NCI-H510A (cell line): Measurements from ENCODE around the gene PRKAA1.

ENCODE experiments used
- DNase-seq: peaks from one replicate; lab custom pipeline; 2025; lab: John Stamatoyannopoulos, UW

Gene PRKAA1

DNA sequence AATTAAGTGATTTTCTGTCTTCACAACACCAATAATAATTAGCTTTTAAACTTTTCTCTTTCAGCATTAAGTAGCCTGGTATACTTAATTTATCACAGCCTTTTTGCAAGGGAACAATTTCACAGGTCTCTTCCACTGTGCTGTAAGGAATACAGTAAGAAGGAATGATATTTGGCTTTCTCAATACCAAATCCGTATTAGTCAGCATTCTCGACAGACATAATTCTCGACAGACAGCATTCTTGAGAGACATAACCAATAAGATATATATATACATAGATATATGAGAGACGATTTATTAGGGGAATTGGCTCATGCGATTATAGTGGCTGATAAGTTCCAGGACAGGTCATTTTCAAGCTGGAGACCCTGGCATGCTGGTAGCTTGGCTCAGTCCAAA lies 18.0 kb downstream of the PRKAA1 start:
- no peak for DNase-seq

DNA sequence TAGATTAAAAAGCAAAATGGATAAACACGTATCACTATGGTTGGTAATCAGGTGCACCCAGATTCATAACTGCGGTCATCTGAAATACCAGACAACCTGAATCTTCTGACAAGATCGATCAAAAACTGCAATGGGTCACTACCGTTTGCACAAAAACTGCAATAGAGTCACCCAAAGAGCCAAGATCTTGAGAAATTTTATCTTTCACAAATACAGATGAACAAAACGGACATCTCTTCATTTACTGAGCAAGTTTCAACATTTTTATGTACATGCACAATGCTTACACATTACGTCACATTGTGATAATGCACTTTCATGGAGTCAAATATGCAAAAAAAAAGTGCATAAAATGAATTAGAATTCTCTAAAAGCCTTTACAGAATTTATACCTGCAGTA lies 18.6 kb downstream of the PRKAA1 start:
- no peak for DNase-seq

- no peak for DNase-seq
Observed at GRCh38 chr5:40778133-40778532, 20.0 kb downstream of the PRKAA1 start.

DNA sequence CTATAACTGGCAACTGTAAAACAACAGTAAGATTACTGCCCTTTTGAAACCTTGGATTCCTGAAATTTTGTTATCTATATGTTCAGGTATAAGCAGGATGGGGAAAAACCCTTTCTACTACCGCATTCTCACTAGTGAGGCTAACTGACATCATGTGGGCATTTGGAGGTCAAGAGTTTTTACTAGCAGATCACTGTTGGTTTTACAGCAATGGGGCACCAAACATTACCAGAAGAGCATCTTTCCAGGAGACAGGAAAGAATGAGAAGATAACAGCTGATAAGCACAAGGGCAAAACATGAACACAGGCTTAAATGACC lies 21.6 kb downstream of the PRKAA1 start:
- no peak for DNase-seq

DNA sequence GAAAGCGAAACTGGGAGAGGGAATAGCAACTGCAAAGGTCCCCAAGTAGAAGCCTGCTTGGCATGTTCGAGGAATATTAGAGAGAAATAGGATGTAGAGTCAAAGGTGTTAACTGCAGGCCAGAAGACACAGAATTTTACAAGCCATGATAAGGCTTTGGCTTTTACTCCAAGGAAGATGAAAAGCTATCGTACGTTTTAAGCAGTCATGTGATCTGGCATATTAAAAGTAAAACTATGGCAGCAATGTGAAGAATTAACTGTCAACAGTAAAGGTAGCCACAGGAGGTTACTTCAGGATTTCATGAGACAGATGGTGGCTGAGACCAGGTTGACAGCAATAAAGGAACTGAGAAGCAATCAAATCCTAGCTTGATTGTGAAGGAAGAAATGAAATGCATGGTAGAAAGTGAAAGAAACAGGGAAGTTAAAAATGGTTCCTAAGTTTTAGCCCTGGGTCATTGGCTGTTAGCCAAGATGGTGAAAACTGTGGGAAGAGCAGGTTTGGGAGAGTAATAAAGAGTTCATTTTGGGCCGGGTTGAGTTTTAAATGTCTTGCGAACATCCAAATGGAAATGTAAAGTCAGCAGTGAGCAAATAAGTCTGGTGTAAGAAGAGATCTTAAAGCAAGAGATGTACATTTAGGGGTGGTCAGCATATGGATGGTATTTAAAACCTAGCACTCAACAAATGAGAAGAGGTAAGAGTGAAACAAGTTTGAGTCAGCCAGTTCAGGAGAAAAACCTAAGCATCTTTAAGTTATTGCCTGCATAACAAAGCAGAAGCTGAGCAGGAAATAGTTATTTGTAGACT lies 22.1 kb downstream of the PRKAA1 start:
- DNase-seq = no peak

GRCh38 chr5:40775085-40775845 lies 22.9 kb downstream of the PRKAA1 start:
- DNase-seq = no peak

- DNase-seq = no peak
Observed at GRCh38 chr5:40774623-40775022, 23.6 kb downstream of the PRKAA1 start.

DNA sequence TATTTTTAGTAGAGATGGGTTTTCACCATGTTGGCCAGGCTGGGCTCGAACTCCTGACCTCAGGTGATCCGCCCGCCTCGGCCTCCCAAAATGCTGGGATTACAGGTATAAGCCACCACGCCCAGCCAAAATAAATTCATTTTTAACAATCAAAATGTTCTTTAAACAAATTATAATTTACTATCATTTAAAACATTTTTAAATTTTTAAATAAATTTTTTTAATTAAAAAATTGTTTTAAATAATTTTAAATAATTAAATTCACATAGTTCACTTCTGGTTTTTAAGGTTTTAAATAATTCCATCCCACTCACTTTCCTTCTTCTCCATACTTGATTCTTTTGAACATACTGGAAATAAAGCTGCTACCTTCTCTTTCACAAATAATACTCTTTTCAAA lies 27.4 kb downstream of the PRKAA1 start:
- no peak for DNase-seq

GRCh38 chr5:40762705-40763104 lies 35.5 kb downstream of the PRKAA1 start:
- DNase-seq = no peak

DNA sequence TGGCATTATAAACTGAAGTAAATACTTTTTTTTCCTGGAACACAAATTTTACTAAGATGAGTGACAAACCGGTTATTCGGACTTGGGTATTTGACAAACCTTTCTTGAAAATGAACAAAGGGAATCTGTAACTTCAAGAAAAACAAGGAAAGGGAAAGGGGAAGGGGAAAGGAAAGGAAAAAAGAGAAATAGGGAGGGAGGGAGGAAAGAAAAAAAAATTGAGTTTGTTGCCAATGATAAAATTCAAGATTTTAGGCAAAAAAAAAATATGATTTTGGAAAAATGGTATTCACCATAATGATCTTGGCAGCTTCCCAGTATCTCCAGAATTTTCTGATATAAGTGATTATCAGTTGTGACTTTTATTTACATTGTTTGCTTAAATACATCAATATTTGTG lies 40.8 kb downstream of the PRKAA1 start:
- no peak for DNase-seq

DNA sequence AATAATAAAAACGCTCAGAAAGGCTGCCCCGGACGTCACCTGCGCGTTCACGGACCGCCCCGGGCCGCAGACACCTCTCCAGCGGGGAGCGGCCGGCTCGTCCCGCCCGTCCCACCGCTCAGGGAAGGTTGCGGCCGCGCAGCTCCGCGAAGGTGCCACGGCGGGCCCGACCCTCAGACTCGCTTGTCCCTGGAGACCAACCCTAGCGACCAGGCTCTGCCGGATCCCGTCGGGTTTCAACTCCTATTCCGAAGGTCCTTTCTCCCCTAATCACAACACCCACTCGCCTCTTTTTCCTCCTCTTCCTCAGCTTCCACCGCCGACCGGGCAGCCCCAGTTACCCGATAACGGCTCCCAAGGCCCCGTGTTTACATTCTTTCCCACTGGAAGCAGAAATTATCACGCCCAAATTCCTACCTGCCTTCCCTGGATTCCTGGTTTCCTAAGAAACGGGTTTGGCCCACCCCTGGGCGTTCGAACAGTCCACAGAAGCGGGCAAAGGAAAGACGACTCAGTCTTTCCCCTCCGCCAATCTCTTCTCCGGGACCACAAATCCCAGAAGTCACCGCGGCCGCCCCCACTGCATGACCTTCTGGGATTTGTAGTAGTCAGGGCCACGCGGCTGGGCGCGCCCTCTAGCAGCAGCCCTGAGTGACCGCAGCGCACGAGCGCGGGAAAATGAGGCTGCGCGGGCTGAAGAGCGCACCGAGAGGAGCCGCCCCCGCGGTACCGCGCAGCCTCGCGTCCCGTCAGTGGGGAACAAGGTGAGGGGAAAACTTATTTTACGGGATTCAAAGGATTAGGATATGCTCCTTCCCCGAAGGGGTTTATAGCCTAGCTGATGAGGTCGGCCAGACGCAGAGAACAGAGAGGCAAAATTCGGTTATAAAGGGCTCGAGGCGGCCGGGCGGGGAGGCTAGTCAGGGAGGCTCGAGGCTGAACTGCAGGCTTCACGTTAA lies 42.5 kb downstream of the PRKAA1 start, which contains the start of gene TTC33:
TSS of gene TTC33 (minus strand) at position 555 of the 959 bp plus-strand sequence. CDS start 8,943 bp downstream, outside the sequence.
- peak; percentile 91 for DNase-seq

DNA sequence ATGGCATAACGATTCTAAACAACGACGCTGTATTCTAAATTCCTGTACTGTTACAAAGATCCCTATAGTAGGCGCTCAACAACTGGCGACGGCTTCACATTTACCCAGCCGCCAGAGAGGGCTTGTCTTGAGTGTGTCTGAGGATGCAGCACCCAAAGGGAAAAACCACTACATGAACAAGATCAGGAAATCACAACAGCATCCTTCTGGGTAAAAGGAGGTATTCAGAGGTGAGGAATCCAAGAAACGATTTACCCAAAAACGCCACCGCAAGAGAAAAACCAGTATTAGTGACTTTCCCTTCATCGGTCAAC lies 43.1 kb downstream of the PRKAA1 start:
- DNase-seq = peak; percentile 38

- DNase-seq = no peak
Observed at GRCh38 chr5:40754381-40755092, 43.6 kb downstream of the PRKAA1 start.

- DNase-seq = no peak
Observed at GRCh38 chr5:40746703-40747102, 51.5 kb downstream of the PRKAA1 start.

- no peak for DNase-seq
Observed at GRCh38 chr5:40743771-40744170, 54.4 kb downstream of the PRKAA1 start.

DNA sequence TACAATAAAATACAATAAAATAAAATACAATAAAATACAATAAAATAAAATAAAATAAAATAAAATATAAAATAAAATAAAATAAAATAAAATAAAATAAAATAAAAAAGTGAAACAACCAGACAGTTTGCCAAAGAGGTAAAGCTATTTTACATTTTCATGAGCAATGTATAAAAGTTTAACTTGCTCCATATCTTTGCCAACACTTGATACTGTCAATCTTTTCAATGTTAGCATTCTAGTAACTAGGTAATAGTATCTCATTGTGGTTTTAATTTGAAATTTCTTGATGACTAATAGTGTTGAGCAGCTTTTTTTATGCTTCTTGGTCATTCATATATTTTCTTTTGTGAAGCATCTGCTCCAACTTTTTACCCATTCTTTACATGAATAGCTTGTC lies 59.7 kb downstream of the PRKAA1 start:
- DNase-seq = no peak

GRCh38 chr5:40736103-40736875 lies 61.9 kb downstream of the PRKAA1 start:
- DNase-seq = no peak

- DNase-seq = no peak
Observed at GRCh38 chr5:40735609-40736008, 62.6 kb downstream of the PRKAA1 start.

GRCh38 chr5:40734986-40735385 lies 63.2 kb downstream of the PRKAA1 start:
- DNase-seq = no peak

- DNase-seq = no peak
Observed at GRCh38 chr5:40733879-40734563, 64.2 kb downstream of the PRKAA1 start.
